ENCODE results near the gene PTTG2. TPM values are rescaled to one million over a fixed set of nuclear protein-coding genes. Genes with fewer than 3 reads are reported as not detected.

Gene PTTG2
- total and polyA plus RNA-seq, 2 donors = 0.56 to 2.1 TPM

- H3K4me3 ChIP-seq (ENCODE audit: low read depth, low read length) = no peak overlapping the region
- WGBS = 98% methylated on average over 3 of the region's 3 CpGs
- H3K36me3 ChIP-seq (ENCODE audit: insufficient read depth) = no peaks in the 10 kb centered on the region
- no peaks in the 10 kb centered on the region for H3K4me1 ChIP-seq (ENCODE audit: insufficient read depth)
- no peak for DNase-seq (ENCODE audit: extremely low spot score)
- no peak overlapping the region for H3K27ac ChIP-seq (ENCODE audit: low read depth)
These were observed 39.8 kb downstream of the PTTG2 start for GRCh38 chr4:37999965-38000364.

- 76% methylated on average over 3 of the region's 3 CpGs for WGBS
- Histone ChIP-seq H3K4me1 (ENCODE audit: insufficient read depth) (peaks cover 1% of the 10 kb centered on the region), H3K27ac (ENCODE audit: low read depth) (no peak overlapping the region)
These were observed 41.7 kb downstream of the PTTG2 start for GRCh38 chr4:38001927-38002326.

GRCh38 chr4:38002451-38003071 is 42.4 kb downstream of the PTTG2 start:
- WGBS = 80% methylated on average over 3 of the region's 3 CpGs
- no peak overlapping the region for H3K27ac ChIP-seq (ENCODE audit: low read depth)
- H3K4me1 ChIP-seq (ENCODE audit: insufficient read depth) = peaks cover 1% of the 10 kb centered on the region
- DNase-seq (ENCODE audit: extremely low spot score) = no peak
- no peak overlapping the region for H3K4me3 ChIP-seq (ENCODE audit: low read depth, low read length)
- no peaks in the 10 kb centered on the region for H3K36me3 ChIP-seq (ENCODE audit: insufficient read depth)

More at GRCh38 chr4:38001927-38002326, 41.7 kb downstream of the PTTG2 start:
- Histone ChIP-seq H3K36me3 (ENCODE audit: insufficient read depth) (no peaks in the 10 kb centered on the region), H3K4me3 (ENCODE audit: low read depth, low read length) (no peak overlapping the region)
- no peak for DNase-seq (ENCODE audit: extremely low spot score)

- Histone ChIP-seq H3K27ac (ENCODE audit: low read depth) (no peak overlapping the region), H3K36me3 (ENCODE audit: insufficient read depth) (no peaks in the 10 kb centered on the region), H3K4me1 (ENCODE audit: insufficient read depth) (peaks cover 1% of the 10 kb centered on the region), H3K4me3 (ENCODE audit: low read depth, low read length) (no peak overlapping the region)
- no peak for DNase-seq (ENCODE audit: extremely low spot score)
- 79% methylated on average over 3 of the region's 3 CpGs for WGBS
These were observed 42.9 kb downstream of the PTTG2 start for GRCh38 chr4:38003102-38003501.

GRCh38 chr4:38003628-38004027 is 43.4 kb downstream of the PTTG2 start:
- peaks cover 1% of the 10 kb centered on the region for H3K4me1 ChIP-seq (ENCODE audit: insufficient read depth)
- whole genome bisulfite sequencing = 100% methylated on average over 1 of the region's 1 CpG
- no peaks in the 10 kb centered on the region for H3K36me3 ChIP-seq (ENCODE audit: insufficient read depth)
- H3K4me3 ChIP-seq (ENCODE audit: low read depth, low read length) = no peak overlapping the region
- no peak overlapping the region for H3K27ac ChIP-seq (ENCODE audit: low read depth)
- DNase-seq (ENCODE audit: extremely low spot score) = no peak

- no peak overlapping the region for H3K4me3 ChIP-seq (ENCODE audit: low read depth, low read length)
- WGBS = 53% methylated on average over 3 of the region's 3 CpGs
- no peaks in the 10 kb centered on the region for H3K36me3 ChIP-seq (ENCODE audit: insufficient read depth)
- no peak for DNase-seq (ENCODE audit: extremely low spot score)
- no peak overlapping the region for H3K27ac ChIP-seq (ENCODE audit: low read depth)
- peaks cover 1% of the 10 kb centered on the region for H3K4me1 ChIP-seq (ENCODE audit: insufficient read depth)
These were observed 43.9 kb downstream of the PTTG2 start for GRCh38 chr4:38004062-38004461.

- Histone ChIP-seq H3K36me3 (ENCODE audit: insufficient read depth) (no peaks in the 10 kb centered on the region), H3K27ac (ENCODE audit: low read depth) (no peak overlapping the region), H3K4me1 (ENCODE audit: insufficient read depth) (peaks cover 1% of the 10 kb centered on the region), H3K4me3 (ENCODE audit: low read depth, low read length) (no peak overlapping the region)
- no peak for DNase-seq (ENCODE audit: extremely low spot score)
- WGBS = 61% methylated on average over 6 of the region's 6 CpGs
These were observed 44.7 kb downstream of the PTTG2 start for GRCh38 chr4:38004887-38005286.

- 71% methylated on average over 3 of the region's 3 CpGs for WGBS
- peaks cover 1% of the 10 kb centered on the region for H3K4me1 ChIP-seq (ENCODE audit: insufficient read depth)
- H3K27ac ChIP-seq (ENCODE audit: low read depth) = no peak overlapping the region
- no peak overlapping the region for H3K4me3 ChIP-seq (ENCODE audit: low read depth, low read length)
- no peak for DNase-seq (ENCODE audit: extremely low spot score)
- H3K36me3 ChIP-seq (ENCODE audit: insufficient read depth) = no peaks in the 10 kb centered on the region
These were observed 45.4 kb downstream of the PTTG2 start for GRCh38 chr4:38005637-38006036.

GRCh38 chr4:38007645-38008044 is 47.4 kb downstream of the PTTG2 start:
- Histone ChIP-seq H3K36me3 (ENCODE audit: insufficient read depth) (no peaks in the 10 kb centered on the region), H3K27ac (ENCODE audit: low read depth) (no peak overlapping the region), H3K4me3 (ENCODE audit: low read depth, low read length) (no peak overlapping the region), H3K4me1 (ENCODE audit: insufficient read depth) (peaks cover 1% of the 10 kb centered on the region)
- no peak for DNase-seq (ENCODE audit: extremely low spot score)
- 75% methylated on average over 5 of the region's 5 CpGs for WGBS

- peaks cover 1% of the 10 kb centered on the region for H3K4me1 ChIP-seq (ENCODE audit: insufficient read depth)
- no peak for DNase-seq (ENCODE audit: extremely low spot score)
- H3K27ac ChIP-seq (ENCODE audit: low read depth) = no peak overlapping the region
- H3K36me3 ChIP-seq (ENCODE audit: insufficient read depth) = no peaks in the 10 kb centered on the region
- WGBS = 85% methylated on average over 3 of the region's 3 CpGs
- no peak overlapping the region for H3K4me3 ChIP-seq (ENCODE audit: low read depth, low read length)
These were observed 48.4 kb downstream of the PTTG2 start for GRCh38 chr4:38008571-38009021.

- no peak overlapping the region for H3K27ac ChIP-seq (ENCODE audit: low read depth)
- DNase-seq (ENCODE audit: extremely low spot score) = no peak
- peaks cover 1% of the 10 kb centered on the region for H3K4me1 ChIP-seq (ENCODE audit: insufficient read depth)
- no peaks in the 10 kb centered on the region for H3K36me3 ChIP-seq (ENCODE audit: insufficient read depth)
- H3K4me3 ChIP-seq (ENCODE audit: low read depth, low read length) = no peak overlapping the region
These were observed 49.2 kb downstream of the PTTG2 start for GRCh38 chr4:38009421-38009820.

- WGBS = 37% methylated on average over 3 of the region's 3 CpGs
- H3K27ac ChIP-seq (ENCODE audit: low read depth) = no peak overlapping the region
- H3K4me3 ChIP-seq (ENCODE audit: low read depth, low read length) = no peak overlapping the region
- H3K36me3 ChIP-seq (ENCODE audit: insufficient read depth) = peaks cover 2% of the 10 kb centered on the region
- H3K4me1 ChIP-seq (ENCODE audit: insufficient read depth) = peaks cover 1% of the 10 kb centered on the region
- no peak for DNase-seq (ENCODE audit: extremely low spot score)
These were observed 49.8 kb downstream of the PTTG2 start for GRCh38 chr4:38009949-38010348.
